ENCODE results near the gene ARFGAP1.

ARFGAP1 gene

GRCh38 chr20:63308218-63308911 lies 35.8 kb downstream of the ARFGAP1 start:
- no peak overlapping the region for H3K9ac ChIP-seq (ENCODE audit: low read length)
- H3K4me1 ChIP-seq (ENCODE audit: insufficient read depth, low read length): no peaks in the 10 kb centered on the region
- H3K36me3 ChIP-seq (ENCODE audit: insufficient read depth, low read length): no peaks in the 10 kb centered on the region
- H3K27me3 ChIP-seq (ENCODE audit: control insufficient read depth in 1 of 2, insufficient read depth in 2 of 2, low read length in 2 of 2): peaks cover 0 to 50% of the 10 kb centered on the region in 2 donors
- no peaks in the 10 kb centered on the region for H3K9me3 ChIP-seq (ENCODE audit: low read length)
- H3K27ac ChIP-seq (ENCODE audit: low read depth, low read length): no peak overlapping the region
- H3K4me3 ChIP-seq (ENCODE audit: low read depth in 1 of 2, low read length in 2 of 2): no peak overlapping the region

DNA sequence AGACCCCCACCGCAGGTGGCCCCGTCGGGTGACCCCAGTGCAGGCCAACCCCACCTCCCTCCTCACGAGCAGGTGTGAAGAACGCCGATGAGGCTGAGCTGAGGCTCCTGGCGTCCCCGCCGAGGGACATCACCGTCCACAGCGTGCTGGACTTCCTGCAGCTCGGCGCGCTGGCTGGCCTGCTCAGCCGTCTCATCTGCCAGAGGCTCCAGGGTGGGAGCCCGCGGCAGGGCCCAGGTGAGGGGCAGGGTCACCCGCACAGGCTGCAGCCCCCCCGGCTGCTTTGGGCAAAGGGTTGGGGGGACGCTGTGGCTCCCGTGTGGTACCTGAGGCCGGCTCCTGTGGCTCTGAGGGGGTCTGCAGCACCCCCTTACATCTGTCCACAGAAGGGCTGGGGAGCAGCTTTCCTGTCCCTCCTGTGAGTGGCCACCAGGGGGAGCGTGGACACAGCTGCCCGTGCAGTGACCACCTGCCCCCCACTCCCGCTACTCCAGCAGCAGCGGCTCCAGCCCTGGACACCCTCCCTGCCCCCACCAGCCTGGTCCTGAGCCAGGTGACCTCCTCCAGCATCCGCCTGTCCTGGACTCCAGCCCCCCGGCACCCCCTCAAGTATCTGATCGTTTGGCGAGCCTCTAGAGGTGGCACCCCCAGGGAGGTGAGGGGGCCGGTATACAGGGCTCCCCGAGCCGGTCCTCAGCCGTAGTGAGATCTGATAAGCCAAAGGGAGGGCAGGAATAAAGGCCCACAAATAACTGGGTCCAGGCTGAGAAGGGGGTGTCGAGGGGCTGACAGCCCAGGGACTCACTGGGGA lies 36.9 kb downstream of the ARFGAP1 start:
- no peaks in the 10 kb centered on the region for H3K36me3 ChIP-seq (ENCODE audit: insufficient read depth, low read length)
- H3K4me3 ChIP-seq (ENCODE audit: low read depth in 1 of 2, low read length in 2 of 2): no peak overlapping the region
- no peak overlapping the region for H3K27ac ChIP-seq (ENCODE audit: low read depth, low read length)
- no peaks in the 10 kb centered on the region for H3K9me3 ChIP-seq (ENCODE audit: low read length)
- peaks cover 0 to 50% of the 10 kb centered on the region in 2 donors for H3K27me3 ChIP-seq (ENCODE audit: control insufficient read depth in 1 of 2, insufficient read depth in 2 of 2, low read length in 2 of 2)
- no peaks in the 10 kb centered on the region for H3K4me1 ChIP-seq (ENCODE audit: insufficient read depth, low read length)
- no peak overlapping the region for H3K9ac ChIP-seq (ENCODE audit: low read length)

GRCh38 chr20:63310265-63310991 lies 37.8 kb downstream of the ARFGAP1 start:
- Histone ChIP-seq H3K4me1 (ENCODE audit: insufficient read depth, low read length) (no peaks in the 10 kb centered on the region), H3K9me3 (ENCODE audit: low read length) (no peaks in the 10 kb centered on the region), H3K27me3 (ENCODE audit: control insufficient read depth in 1 of 2, insufficient read depth in 2 of 2, low read length in 2 of 2) (peaks cover 0 to 48% of the 10 kb centered on the region in 2 donors), H3K36me3 (ENCODE audit: insufficient read depth, low read length) (no peaks in the 10 kb centered on the region), H3K27ac (ENCODE audit: low read depth, low read length) (no peak overlapping the region), H3K9ac (ENCODE audit: low read length) (no peak overlapping the region), H3K4me3 (ENCODE audit: low read depth in 1 of 2, low read length in 2 of 2) (no peak overlapping the region)

DNA sequence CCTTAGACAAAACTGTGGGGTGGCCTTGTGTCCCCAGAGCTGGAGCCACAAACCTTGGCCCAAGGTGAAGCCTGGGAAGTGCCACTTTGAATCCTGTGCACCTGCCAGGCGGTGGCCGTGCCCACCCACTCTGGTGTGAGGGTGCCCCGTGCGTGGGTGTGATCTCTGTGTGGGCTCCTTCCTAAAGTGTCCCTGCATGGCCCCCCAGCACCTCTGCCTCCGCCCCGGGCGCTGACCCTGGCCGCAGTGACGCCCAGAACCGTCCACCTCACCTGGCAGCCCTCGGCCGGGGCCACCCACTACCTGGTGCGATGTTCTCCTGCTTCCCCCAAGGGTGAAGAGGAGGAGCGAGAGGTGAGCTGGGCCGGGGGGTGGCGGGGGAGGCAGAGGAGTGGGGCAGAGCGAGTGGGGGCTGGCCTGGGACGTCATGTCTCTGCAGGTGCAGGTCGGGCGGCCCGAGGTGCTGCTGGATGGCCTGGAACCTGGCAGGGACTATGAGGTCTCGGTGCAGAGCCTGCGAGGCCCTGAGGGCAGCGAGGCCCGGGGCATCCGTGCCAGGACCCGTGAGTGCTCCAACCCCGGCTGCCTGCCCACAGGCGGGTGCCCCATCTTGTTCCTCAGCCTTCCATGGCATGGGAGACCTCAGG lies 38.7 kb downstream of the ARFGAP1 start:
- no peak overlapping the region for H3K27ac ChIP-seq (ENCODE audit: low read depth, low read length)
- no peak overlapping the region for H3K4me3 ChIP-seq (ENCODE audit: low read depth in 1 of 2, low read length in 2 of 2)
- H3K4me1 ChIP-seq (ENCODE audit: insufficient read depth, low read length): no peaks in the 10 kb centered on the region
- H3K36me3 ChIP-seq (ENCODE audit: insufficient read depth, low read length): no peaks in the 10 kb centered on the region
- peaks cover 0 to 42% of the 10 kb centered on the region in 2 donors for H3K27me3 ChIP-seq (ENCODE audit: control insufficient read depth in 1 of 2, insufficient read depth in 2 of 2, low read length in 2 of 2)
- H3K9ac ChIP-seq (ENCODE audit: low read length): no peak overlapping the region
- H3K9me3 ChIP-seq (ENCODE audit: low read length): no peaks in the 10 kb centered on the region

- Histone ChIP-seq H3K4me1 (ENCODE audit: insufficient read depth, low read length) (no peaks in the 10 kb centered on the region), H3K36me3 (ENCODE audit: insufficient read depth, low read length) (no peaks in the 10 kb centered on the region), H3K4me3 (ENCODE audit: low read depth in 1 of 2, low read length in 2 of 2) (no peak overlapping the region), H3K9ac (ENCODE audit: low read length) (no peak overlapping the region), H3K27me3 (ENCODE audit: control insufficient read depth in 1 of 2, insufficient read depth in 2 of 2, low read length in 2 of 2) (peaks cover 0 to 36% of the 10 kb centered on the region in 2 donors), H3K9me3 (ENCODE audit: low read length) (no peaks in the 10 kb centered on the region), H3K27ac (ENCODE audit: low read depth, low read length) (no peak overlapping the region)
These were observed 39.2 kb downstream of the ARFGAP1 start for GRCh38 chr20:63311833-63312243.

DNA sequence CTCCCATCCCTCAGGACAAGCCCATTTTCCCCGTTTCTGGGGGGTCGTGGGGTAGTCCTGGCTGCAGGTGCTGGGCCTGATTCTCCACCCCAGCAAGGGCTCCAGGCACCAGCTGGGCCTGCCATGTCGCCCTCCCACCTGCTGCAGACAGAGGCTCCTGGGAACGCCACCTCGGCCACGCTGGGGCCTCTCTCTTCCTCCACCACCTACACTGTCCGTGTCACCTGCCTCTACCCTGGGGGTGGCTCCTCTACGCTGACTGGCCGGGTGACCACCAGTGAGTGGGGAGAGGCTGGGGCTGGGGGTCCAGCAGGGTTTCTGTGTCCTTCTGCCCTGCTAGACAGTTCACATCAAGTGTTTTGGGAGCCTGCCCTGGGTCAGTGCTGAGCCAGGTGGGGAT lies 39.7 kb downstream of the ARFGAP1 start:
- H3K27ac ChIP-seq (ENCODE audit: low read depth, low read length): no peak overlapping the region
- H3K9ac ChIP-seq (ENCODE audit: low read length): no peak overlapping the region
- no peaks in the 10 kb centered on the region for H3K4me1 ChIP-seq (ENCODE audit: insufficient read depth, low read length)
- no peak overlapping the region for H3K4me3 ChIP-seq (ENCODE audit: low read depth in 1 of 2, low read length in 2 of 2)
- no peaks in the 10 kb centered on the region for H3K9me3 ChIP-seq (ENCODE audit: low read length)
- peaks cover 0 to 32% of the 10 kb centered on the region in 2 donors for H3K27me3 ChIP-seq (ENCODE audit: control insufficient read depth in 1 of 2, insufficient read depth in 2 of 2, low read length in 2 of 2)
- H3K36me3 ChIP-seq (ENCODE audit: insufficient read depth, low read length): no peaks in the 10 kb centered on the region

DNA sequence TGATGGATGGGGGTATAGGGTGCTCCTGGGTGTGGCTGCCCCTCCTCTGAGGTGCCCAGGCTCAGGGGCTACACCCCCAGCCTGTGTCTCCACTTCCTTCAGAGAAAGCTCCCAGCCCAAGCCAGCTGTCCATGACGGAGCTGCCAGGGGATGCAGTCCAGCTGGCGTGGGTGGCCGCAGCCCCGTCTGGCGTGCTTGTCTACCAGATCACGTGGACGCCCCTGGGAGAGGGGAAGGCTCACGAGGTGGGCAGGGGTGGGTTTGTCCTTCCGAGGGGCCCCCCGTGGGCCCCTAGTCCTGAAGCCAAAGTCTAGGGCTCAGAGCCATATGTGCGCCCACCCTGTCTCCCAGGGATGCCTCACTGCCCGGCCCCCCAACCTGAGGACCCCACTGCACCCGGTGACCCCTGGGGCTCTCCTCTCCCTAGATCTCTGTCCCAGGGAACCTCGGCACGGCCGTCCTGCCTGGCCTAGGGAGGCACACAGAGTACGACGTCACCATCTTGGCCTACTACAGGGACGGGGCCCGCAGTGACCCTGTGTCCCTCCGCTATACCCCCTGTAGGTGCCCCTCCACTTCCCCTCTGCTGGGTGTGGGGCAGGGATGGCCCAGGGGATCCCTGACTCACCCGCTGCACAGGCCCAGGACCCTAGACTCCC lies 40.2 kb downstream of the ARFGAP1 start:
- Histone ChIP-seq H3K36me3 (ENCODE audit: insufficient read depth, low read length) (no peaks in the 10 kb centered on the region), H3K9ac (ENCODE audit: low read length) (no peak overlapping the region), H3K27ac (ENCODE audit: low read depth, low read length) (no peak overlapping the region), H3K4me3 (ENCODE audit: low read depth in 1 of 2, low read length in 2 of 2) (no peak overlapping the region), H3K27me3 (ENCODE audit: control insufficient read depth in 1 of 2, insufficient read depth in 2 of 2, low read length in 2 of 2) (peaks cover 0 to 27% of the 10 kb centered on the region in 2 donors), H3K4me1 (ENCODE audit: insufficient read depth, low read length) (no peaks in the 10 kb centered on the region), H3K9me3 (ENCODE audit: low read length) (no peaks in the 10 kb centered on the region)

DNA sequence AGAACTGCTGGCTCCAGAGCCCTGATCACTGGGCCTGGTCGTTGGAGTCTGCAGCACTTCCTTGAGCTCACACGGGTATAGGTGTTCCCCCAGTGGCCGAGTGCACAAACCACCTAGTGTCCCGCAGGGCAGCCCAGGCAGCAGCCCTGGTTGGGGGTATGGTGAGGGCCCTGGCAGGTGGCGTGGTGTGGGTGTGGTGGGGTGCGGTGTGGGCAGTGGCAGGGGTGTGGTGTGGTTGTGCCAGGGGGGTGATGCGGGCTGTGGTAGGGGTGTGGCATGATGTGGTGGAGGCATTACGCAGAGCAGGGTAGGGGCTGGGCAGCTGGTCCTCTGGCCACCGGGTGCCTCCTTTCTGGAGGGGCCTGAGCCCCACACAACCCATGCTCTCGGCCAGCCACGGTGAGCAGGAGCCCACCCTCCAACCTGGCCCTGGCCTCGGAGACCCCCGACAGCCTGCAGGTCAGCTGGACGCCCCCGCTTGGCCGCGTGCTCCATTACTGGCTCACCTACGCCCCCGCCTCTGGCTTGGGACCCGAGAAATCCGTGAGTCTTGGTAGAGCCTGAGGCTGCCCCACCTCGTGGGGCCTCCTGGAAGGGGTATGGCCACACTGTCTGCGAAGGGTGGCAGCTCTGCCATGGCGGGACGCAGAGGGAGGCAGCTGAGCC lies 40.9 kb downstream of the ARFGAP1 start:
- H3K9ac ChIP-seq (ENCODE audit: low read length): no peak overlapping the region
- no peak overlapping the region for H3K4me3 ChIP-seq (ENCODE audit: low read depth in 1 of 2, low read length in 2 of 2)
- H3K9me3 ChIP-seq (ENCODE audit: low read length): no peaks in the 10 kb centered on the region
- no peaks in the 10 kb centered on the region for H3K36me3 ChIP-seq (ENCODE audit: insufficient read depth, low read length)
- peaks cover 0 to 20% of the 10 kb centered on the region in 2 donors for H3K27me3 ChIP-seq (ENCODE audit: control insufficient read depth in 1 of 2, insufficient read depth in 2 of 2, low read length in 2 of 2)
- no peak overlapping the region for H3K27ac ChIP-seq (ENCODE audit: low read depth, low read length)
- no peaks in the 10 kb centered on the region for H3K4me1 ChIP-seq (ENCODE audit: insufficient read depth, low read length)

DNA sequence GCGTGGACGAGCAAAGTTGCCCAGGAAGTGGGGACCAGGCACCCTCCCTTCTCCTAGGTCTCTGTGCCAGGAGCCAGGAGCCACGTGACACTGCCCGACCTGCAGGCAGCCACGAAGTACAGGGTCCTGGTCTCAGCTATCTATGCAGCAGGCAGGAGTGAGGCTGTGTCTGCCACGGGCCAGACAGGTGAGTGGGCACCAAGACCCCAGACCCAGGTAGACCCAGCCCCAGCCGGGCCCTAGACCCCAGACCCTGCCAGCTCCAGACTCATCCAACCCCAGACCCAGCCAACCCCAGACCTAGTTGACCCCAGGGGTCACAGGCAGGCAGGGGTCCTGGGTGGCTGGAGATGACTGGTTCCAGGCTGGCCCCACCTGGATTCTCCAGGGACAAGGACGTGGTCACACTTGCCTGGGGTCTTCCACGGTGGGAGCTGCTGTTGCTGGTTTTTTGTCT lies 41.4 kb downstream of the ARFGAP1 start:
- Histone ChIP-seq H3K4me1 (ENCODE audit: insufficient read depth, low read length) (no peaks in the 10 kb centered on the region), H3K4me3 (ENCODE audit: low read depth in 1 of 2, low read length in 2 of 2) (no peak overlapping the region), H3K9ac (ENCODE audit: low read length) (no peak overlapping the region), H3K9me3 (ENCODE audit: low read length) (no peaks in the 10 kb centered on the region), H3K27ac (ENCODE audit: low read depth, low read length) (no peak overlapping the region), H3K27me3 (ENCODE audit: control insufficient read depth in 1 of 2, insufficient read depth in 2 of 2, low read length in 2 of 2) (peaks cover 0 to 17% of the 10 kb centered on the region in 2 donors), H3K36me3 (ENCODE audit: insufficient read depth, low read length) (no peaks in the 10 kb centered on the region)

DNA sequence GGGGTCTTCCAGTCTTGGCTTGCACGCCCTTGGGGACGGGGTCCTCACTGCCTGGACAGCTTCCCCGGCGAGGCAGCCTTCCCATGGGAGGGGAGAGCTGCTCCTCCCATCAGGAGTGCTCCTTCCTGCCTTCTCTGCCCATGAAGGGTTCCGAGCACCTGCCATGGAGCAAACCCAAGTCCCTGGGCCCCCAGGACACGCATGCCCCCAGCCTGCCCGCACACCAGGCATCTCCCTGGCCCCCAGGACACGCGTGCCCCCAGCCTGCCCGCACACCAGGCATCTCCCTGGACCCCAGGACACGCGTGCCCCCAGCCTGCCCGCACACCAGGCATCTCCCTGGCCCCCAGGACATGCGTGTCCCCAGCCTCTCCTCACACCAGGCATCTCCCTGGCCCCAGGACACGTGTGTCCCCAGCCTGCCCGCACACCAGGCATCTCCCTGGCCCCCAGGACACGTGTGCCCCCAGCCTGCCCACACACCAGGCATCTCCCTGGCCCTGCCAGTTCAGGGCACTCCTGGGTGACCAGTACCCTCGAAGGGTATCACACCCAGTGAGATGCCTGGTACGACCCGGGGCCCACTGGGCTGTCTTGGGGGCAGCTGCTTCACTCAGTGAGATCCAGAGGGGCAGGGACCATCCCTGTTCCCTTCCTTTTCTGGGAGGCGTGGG lies 42.1 kb downstream of the ARFGAP1 start:
- no peaks in the 10 kb centered on the region for H3K4me1 ChIP-seq (ENCODE audit: insufficient read depth, low read length)
- H3K9me3 ChIP-seq (ENCODE audit: low read length): no peaks in the 10 kb centered on the region
- no peak overlapping the region for H3K27ac ChIP-seq (ENCODE audit: low read depth, low read length)
- H3K4me3 ChIP-seq (ENCODE audit: low read depth in 1 of 2, low read length in 2 of 2): no peak overlapping the region
- no peaks in the 10 kb centered on the region for H3K36me3 ChIP-seq (ENCODE audit: insufficient read depth, low read length)
- no peak overlapping the region for H3K9ac ChIP-seq (ENCODE audit: low read length)
- H3K27me3 ChIP-seq (ENCODE audit: control insufficient read depth in 1 of 2, insufficient read depth in 2 of 2, low read length in 2 of 2): peaks cover 0 to 16% of the 10 kb centered on the region in 2 donors

Measured in muscle layer of colon (tissue), 2 donors.